ENCODE measurements around the gene EYA3. TPM values are rescaled to one million over a fixed set of nuclear protein-coding genes. Genes with fewer than 3 reads are reported as not detected.

EYA3 gene
- total and polyA plus RNA-seq, 10 of the 15 experiments (the other 5 are each of a cell fraction or from before 2014, with no cell fraction given): 13.0 to 46.6 (median 23.4) TPM

- ChIA-PET CTCF (interaction anchor here (0.7 to 5.8 kb wide), 11 partner anchors 8 to 938 kb away, joined by 3 to 40 read pairs (median 4); no protein-coding TSS in a partner anchor), SMC1A (ENCODE audit: uncharacterized antibody, unreplicated experiment) (interaction anchor here (0.8 to 3.1 kb wide), 11 partner anchors 10 to 271 kb away, joined by 3 to 12 read pairs (median 4); no protein-coding TSS in a partner anchor), POLR2A (interaction anchor here (0.7 kb wide), 1 partner anchor 290 kb away, joined by 3 read pairs; no protein-coding TSS in a partner anchor), RAD21 (ENCODE audit: unreplicated experiment) (interaction anchor here (1.0 to 2.3 kb wide), 3 partner anchors 47 to 147 kb away, joined by 3 to 8 read pairs (median 6); no protein-coding TSS in a partner anchor)
- no peak overlapping the region for H3K27ac ChIP-seq (ENCODE audit: control insufficient read depth, insufficient read depth)
- no peaks in the 10 kb centered on the region for H3K36me3 ChIP-seq (ENCODE audit: control insufficient read depth in 2 of 2, insufficient read depth in 2 of 2, low read length in 1 of 2)
- no peak overlapping the region for H3K4me3 ChIP-seq
- peaks cover 3% of the 10 kb centered on the region; the same call in 1 of the 2 replicates for H3K4me1 ChIP-seq (ENCODE audit: control insufficient read depth, insufficient read depth, low read length)
- ATAC-seq: no peak
- H3K9ac ChIP-seq (ENCODE audit: control insufficient read depth, insufficient read depth, low read length): no peak overlapping the region
- TF ChIP-seq SIX5 (IDR thresholded peaks at IDR 0.05; ENCODE audit: low read depth, low read length, severe bottlenecking) (no peak), PKNOX1 (IDR thresholded peaks at IDR 0.05) (no peak), MTA3 (IDR thresholded peaks at IDR 0.05; ENCODE audit: borderline replicate concordance, low read length) (no peak), JUNB (IDR thresholded peaks at IDR 0.05) (no peak), JUND (IDR thresholded peaks at IDR 0.05; ENCODE audit: low read depth, low read length) (no peak), ZNF274 (IDR thresholded peaks at IDR 0.05; ENCODE audit: insufficient read depth, insufficient read length) (no peak), SKIL (IDR thresholded peaks at IDR 0.05; ENCODE audit: low read depth, poor library complexity, severe bottlenecking) (no peak), SP1 (IDR thresholded peaks at IDR 0.05; ENCODE audit: low read depth, low read length) (no peak), RFX5 (IDR thresholded peaks at IDR 0.05; ENCODE audit: low read depth, low read length) (no peak), TAF1 (IDR thresholded peaks at IDR 0.05; ENCODE audit: borderline replicate concordance, low read depth, low read length) (no peak), RAD51 (IDR thresholded peaks at IDR 0.05) (no peak), BCL3 (IDR thresholded peaks at IDR 0.05; ENCODE audit: borderline replicate concordance, insufficient read depth, low read depth, low read length, poor library complexity, severe bottlenecking) (no peak), IRF4 (IDR thresholded peaks at IDR 0.05; ENCODE audit: low read depth, low read length) (no peak)
- TF ChIP-seq, protein P1, sequence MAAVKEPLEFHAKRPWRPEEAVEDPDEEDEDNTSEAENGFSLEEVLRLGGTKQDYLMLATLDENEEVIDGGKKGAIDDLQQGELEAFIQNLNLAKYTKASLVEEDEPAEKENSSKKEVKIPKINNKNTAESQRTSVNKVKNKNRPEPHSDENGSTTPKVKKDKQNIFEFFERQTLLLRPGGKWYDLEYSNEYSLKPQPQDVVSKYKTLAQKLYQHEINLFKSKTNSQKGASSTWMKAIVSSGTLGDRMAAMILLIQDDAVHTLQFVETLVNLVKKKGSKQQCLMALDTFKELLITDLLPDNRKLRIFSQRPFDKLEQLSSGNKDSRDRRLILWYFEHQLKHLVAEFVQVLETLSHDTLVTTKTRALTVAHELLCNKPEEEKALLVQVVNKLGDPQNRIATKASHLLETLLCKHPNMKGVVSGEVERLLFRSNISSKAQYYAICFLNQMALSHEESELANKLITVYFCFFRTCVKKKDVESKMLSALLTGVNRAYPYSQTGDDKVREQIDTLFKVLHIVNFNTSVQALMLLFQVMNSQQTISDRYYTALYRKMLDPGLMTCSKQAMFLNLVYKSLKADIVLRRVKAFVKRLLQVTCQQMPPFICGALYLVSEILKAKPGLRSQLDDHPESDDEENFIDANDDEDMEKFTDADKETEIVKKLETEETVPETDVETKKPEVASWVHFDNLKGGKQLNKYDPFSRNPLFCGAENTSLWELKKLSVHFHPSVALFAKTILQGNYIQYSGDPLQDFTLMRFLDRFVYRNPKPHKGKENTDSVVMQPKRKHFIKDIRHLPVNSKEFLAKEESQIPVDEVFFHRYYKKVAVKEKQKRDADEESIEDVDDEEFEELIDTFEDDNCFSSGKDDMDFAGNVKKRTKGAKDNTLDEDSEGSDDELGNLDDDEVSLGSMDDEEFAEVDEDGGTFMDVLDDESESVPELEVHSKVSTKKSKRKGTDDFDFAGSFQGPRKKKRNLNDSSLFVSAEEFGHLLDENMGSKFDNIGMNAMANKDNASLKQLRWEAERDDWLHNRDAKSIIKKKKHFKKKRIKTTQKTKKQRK (IDR thresholded peaks at IDR 0.05; ENCODE audit: low read depth, low read length): no peak
- no peak overlapping the region for H3K4me2 ChIP-seq (ENCODE audit: control insufficient read depth, insufficient read depth)
- H3K9me3 ChIP-seq (replicated peaks; ENCODE audit: control insufficient read depth, insufficient read depth, low read length): no peaks in the 10 kb centered on the region
- no peak overlapping the region for H2AFZ ChIP-seq (ENCODE audit: control insufficient read depth, low read depth, low read length)
- no peaks in the 10 kb centered on the region for H3K79me2 ChIP-seq (ENCODE audit: control insufficient read depth, insufficient read depth, low read length)
- intact Hi-C loops (cut with micrococcal nuclease; ENCODE audit: unreplicated experiment) (no loop called here), in situ Hi-C loops (cut with MboI) (loop anchor here (5.0 kb wide), 1 partner anchor 49 kb away; no protein-coding TSS in a partner anchor)
- peaks cover 0 to 2% of the 10 kb centered on the region in 2 experiments; a peak in 2 of 4 replicates for H3K27me3 ChIP-seq (replicated peaks in 1 of 2; ENCODE audit: control insufficient read depth in 2 of 2, insufficient read depth in 2 of 2, low read length in 1 of 2)
- H4K20me1 ChIP-seq (ENCODE audit: control insufficient read depth, insufficient read depth): no peaks in the 10 kb centered on the region
- DNase-seq (ENCODE audit: low read depth, low spot score): no peak
- FAIRE-seq: no peak
- no TSS peak for BruUV-seq (replicated peaks)
- WGBS (ENCODE audit: insufficient coverage, insufficient replicate concordance, low lambda C conversion rate, missing lambda C conversion rate): 78% methylated on average over 4 of the region's 4 CpGs
Measured at GRCh38 chr1:27938488-27938887, 149.9 kb downstream of the EYA3 start.
